Measurements from ENCODE around the gene PPP2R3B. TPM values are rescaled to one million over a fixed set of nuclear protein-coding genes. Genes with fewer than 3 reads are reported as not detected.
A peak's percentile ranks its signal among the peaks of the same experiment; 100 is the strongest.

The PPP2R3B gene
- total and polyA plus RNA-seq, 2 experiments from 2014 or later, result 22.4 to 24.3 TPM

DNA sequence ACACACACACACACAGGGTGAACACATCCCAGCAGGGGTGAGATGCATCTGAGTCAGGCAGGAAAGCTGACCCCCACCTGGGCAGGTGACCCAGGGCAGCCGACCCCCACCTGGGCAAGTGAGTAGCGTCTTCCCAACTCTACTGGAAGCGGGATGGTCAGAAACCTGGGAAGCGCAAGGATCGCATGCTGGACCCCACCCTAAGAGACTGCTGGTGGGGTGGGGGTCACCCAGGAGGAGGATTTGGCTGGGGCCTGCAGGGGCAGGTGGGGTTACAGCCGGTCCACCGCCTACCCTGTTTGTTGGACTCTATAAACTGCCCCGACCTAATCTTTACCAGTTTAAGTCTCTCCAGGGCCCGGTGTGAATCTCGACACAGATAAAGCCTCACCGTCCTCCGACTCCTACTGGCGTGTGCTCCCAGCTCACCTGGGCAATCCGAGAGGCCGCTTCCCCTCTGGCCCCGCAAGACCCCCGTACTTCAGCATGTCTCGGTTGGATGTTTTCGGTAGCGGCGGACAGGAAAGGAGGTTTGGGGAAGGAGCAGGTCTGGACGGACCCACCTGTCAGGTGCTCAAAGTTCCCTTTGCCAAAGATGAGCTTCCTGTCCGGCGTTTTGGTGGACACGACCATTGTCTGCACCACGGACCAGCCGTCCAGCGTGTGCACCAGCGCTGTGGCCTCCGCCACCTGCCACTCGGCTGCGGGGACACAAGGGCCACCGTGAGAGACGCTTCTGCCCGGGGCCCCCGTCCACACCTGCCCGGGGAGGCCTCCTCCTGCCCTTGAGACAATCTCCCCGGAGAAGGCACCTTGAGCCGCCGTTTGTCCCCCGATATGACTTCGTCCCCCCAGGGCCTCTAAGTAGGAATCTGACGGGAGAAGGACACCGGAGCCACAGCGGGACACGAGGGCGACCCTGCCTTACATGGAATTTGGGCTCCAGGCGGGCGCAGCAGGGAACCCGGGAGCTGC lies 70.1 kb downstream of the PPP2R3B start:
- H3K9me2 ChIP-seq (replicated peaks; ENCODE audit: insufficient read depth), result no peaks in the 10 kb centered on the region
- peaks cover 8% of the 10 kb centered on the region for H4K20me1 ChIP-seq (ENCODE audit: insufficient read depth, poor library complexity, severe bottlenecking)
- no peaks in the 10 kb centered on the region for H3K4me1 ChIP-seq (ENCODE audit: insufficient read depth)
- TF ChIP-seq EZH2phosphoT487 (IDR thresholded peaks at IDR 0.05; ENCODE audit: low read depth, severe bottlenecking, unreplicated experiment), result no peak
- TF ChIP-seq EZH2 (IDR thresholded peaks at IDR 0.05; ENCODE audit: borderline replicate concordance), result no peak
- TF ChIP-seq, protein P1, sequence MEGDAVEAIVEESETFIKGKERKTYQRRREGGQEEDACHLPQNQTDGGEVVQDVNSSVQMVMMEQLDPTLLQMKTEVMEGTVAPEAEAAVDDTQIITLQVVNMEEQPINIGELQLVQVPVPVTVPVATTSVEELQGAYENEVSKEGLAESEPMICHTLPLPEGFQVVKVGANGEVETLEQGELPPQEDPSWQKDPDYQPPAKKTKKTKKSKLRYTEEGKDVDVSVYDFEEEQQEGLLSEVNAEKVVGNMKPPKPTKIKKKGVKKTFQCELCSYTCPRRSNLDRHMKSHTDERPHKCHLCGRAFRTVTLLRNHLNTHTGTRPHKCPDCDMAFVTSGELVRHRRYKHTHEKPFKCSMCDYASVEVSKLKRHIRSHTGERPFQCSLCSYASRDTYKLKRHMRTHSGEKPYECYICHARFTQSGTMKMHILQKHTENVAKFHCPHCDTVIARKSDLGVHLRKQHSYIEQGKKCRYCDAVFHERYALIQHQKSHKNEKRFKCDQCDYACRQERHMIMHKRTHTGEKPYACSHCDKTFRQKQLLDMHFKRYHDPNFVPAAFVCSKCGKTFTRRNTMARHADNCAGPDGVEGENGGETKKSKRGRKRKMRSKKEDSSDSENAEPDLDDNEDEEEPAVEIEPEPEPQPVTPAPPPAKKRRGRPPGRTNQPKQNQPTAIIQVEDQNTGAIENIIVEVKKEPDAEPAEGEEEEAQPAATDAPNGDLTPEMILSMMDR (IDR thresholded peaks at IDR 0.05; ENCODE audit: poor library complexity), result no peak
- H3K27me3 ChIP-seq, result no peaks in the 10 kb centered on the region
- no peak for DNase-seq (ENCODE audit: low spot score)
- no peak overlapping the region for H3K27ac ChIP-seq
- WGBS (ENCODE audit: low lambda C conversion rate, missing lambda C conversion rate), result 96% methylated on average over 48 of the region's 50 CpGs
- H2AFZ ChIP-seq, result no peak overlapping the region
- H3K79me2 ChIP-seq, result peaks cover 21% of the 10 kb centered on the region
- peak overlapping the region; percentile 59 for H3K4me2 ChIP-seq
- H3K4me3 ChIP-seq, result no peak overlapping the region
- H3K9me3 ChIP-seq (ENCODE audit: low read depth), result no peaks in the 10 kb centered on the region
- no peaks in the 10 kb centered on the region for H3K36me3 ChIP-seq (replicated peaks; ENCODE audit: insufficient read depth, low read depth)

DNA sequence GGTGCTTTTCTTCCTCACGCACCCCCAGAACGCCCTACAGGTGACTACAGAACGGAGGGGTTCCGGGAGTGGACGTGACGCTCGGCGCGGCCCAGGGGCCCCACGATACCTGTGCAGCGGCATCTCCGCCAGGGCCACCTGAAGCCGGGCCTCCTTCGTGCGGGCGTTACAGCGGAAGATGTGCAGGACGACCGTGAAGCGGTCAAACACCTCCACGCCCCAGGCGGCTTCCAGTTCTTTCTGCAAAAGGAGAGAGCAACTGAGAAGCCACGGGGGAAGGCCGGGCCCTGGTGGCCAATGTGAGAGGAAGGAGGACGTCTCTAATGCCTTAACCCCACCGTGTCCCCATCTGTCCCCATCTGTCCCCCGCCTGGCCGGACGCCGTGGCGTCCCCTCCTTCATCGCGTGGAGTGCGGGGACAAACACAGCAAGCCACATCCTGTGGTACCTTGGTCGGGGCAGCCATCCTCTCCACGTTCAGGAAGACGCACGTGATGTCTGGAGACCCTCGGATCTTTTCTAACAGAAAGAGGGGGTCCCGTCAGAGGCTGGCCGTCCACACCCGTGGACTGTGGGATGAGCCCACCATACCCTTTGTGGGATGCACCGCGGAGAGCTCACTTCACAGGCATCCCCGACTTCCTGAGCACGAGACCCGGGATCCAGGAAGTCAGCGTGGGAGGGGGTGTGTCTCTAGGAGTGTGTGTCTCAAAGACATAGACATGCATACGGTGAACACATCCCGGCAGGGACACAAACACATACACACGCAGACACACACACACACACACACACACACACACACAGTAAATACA lies 71.7 kb downstream of the PPP2R3B start:
- 93% methylated on average over 50 of the region's 51 CpGs for WGBS (ENCODE audit: low lambda C conversion rate, missing lambda C conversion rate)
- Histone ChIP-seq H3K36me3 (replicated peaks; ENCODE audit: insufficient read depth, low read depth) (no peaks in the 10 kb centered on the region), H3K27me3 (no peaks in the 10 kb centered on the region), H3K79me2 (peaks cover 15% of the 10 kb centered on the region), H4K20me1 (ENCODE audit: insufficient read depth, poor library complexity, severe bottlenecking) (peaks cover 4% of the 10 kb centered on the region), H3K9me2 (replicated peaks; ENCODE audit: insufficient read depth) (no peaks in the 10 kb centered on the region), H3K27ac (no peak overlapping the region), H2AFZ (no peak overlapping the region), H3K4me2 (no peak overlapping the region), H3K4me1 (ENCODE audit: insufficient read depth) (no peaks in the 10 kb centered on the region), H3K9me3 (ENCODE audit: low read depth) (no peaks in the 10 kb centered on the region), H3K4me3 (no peak overlapping the region)
- DNase-seq (ENCODE audit: low spot score), result no peak
- TF ChIP-seq EZH2 (IDR thresholded peaks at IDR 0.05; ENCODE audit: borderline replicate concordance), result no peak
- TF ChIP-seq, protein P1 (IDR thresholded peaks at IDR 0.05; ENCODE audit: poor library complexity), result no peak
- no peak for TF ChIP-seq EZH2phosphoT487 (IDR thresholded peaks at IDR 0.05; ENCODE audit: low read depth, severe bottlenecking, unreplicated experiment)

DNA sequence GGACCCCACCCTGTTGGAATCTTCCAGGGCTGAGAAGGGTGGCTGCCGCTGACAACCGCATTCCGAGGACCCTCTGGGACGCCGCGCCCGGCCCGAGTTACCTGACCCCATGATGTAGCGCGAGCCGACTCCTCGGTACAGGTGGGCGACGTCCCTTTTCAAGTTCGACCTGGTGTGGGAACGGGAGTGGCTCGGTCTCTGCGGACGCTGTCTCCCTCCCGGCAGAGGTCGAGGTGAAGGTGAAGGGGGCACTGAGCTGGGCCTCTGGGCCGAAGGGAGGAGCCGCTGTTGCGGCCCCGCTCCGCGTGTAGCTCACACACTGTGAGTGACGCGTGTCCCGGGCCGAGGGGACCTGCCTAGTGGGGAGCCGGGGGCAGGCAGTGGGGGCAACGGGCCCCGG lies 72.7 kb downstream of the PPP2R3B start:
- H2AFZ ChIP-seq, result no peak overlapping the region
- WGBS (ENCODE audit: low lambda C conversion rate, missing lambda C conversion rate), result 96% methylated on average over 22 of the region's 34 CpGs
- H4K20me1 ChIP-seq (ENCODE audit: insufficient read depth, poor library complexity, severe bottlenecking), result peaks cover 4% of the 10 kb centered on the region
- DNase-seq (ENCODE audit: low spot score), result no peak
- H3K27me3 ChIP-seq, result no peaks in the 10 kb centered on the region
- H3K9me3 ChIP-seq (ENCODE audit: low read depth), result no peaks in the 10 kb centered on the region
- H3K9me2 ChIP-seq (replicated peaks; ENCODE audit: insufficient read depth), result no peaks in the 10 kb centered on the region
- peaks cover 6% of the 10 kb centered on the region for H3K79me2 ChIP-seq
- no peak overlapping the region for H3K4me2 ChIP-seq
- no peaks in the 10 kb centered on the region for H3K36me3 ChIP-seq (replicated peaks; ENCODE audit: insufficient read depth, low read depth)
- H3K27ac ChIP-seq, result no peak overlapping the region
- no peak overlapping the region for H3K4me3 ChIP-seq
- H3K4me1 ChIP-seq (ENCODE audit: insufficient read depth), result no peaks in the 10 kb centered on the region
- TF ChIP-seq EZH2 (IDR thresholded peaks at IDR 0.05; ENCODE audit: borderline replicate concordance), result no peak
- TF ChIP-seq, protein P1 (IDR thresholded peaks at IDR 0.05; ENCODE audit: poor library complexity), result no peak
- TF ChIP-seq EZH2phosphoT487 (IDR thresholded peaks at IDR 0.05; ENCODE audit: low read depth, severe bottlenecking, unreplicated experiment), result no peak
